Measurements from ENCODE around the gene STAT2.

GRCh38 chr12:56346675-56347074 is 13.2 kb downstream of the STAT2 start:
- no peak for TF ChIP-seq POLR2A (IDR thresholded peaks at IDR 0.05; ENCODE audit: low read length)
- TF ChIP-seq GATA1 (IDR thresholded peaks at IDR 0.05; ENCODE audit: low read depth, low read length), result no peak

All from erythroblast (primary cell).